NCI-H2081 (cell line): ENCODE data around the gene CCSAP.
A peak's percentile ranks its signal among the peaks of the same experiment; 100 is the strongest.
"Not testable (repeated sequence)": the region's sequence is repeated elsewhere in the genome, so short reads cannot be mapped to it uniquely, and the experiment has no call there.

Experiments
- DNase-seq, 2 experiments: peaks; one replicate each; lab custom pipeline; 2025; lab: John Stamatoyannopoulos, UW

The CCSAP gene, protein sequence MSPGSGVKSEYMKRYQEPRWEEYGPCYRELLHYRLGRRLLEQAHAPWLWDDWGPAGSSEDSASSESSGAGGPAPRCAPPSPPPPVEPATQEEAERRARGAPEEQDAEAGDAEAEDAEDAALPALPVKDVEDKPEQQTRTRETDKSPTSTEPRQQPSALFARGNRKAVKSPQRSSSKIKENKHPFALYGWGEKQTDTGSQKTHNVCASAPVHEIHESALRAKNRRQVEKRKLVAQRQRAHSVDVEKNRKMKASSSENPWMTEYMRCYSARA

DNA sequence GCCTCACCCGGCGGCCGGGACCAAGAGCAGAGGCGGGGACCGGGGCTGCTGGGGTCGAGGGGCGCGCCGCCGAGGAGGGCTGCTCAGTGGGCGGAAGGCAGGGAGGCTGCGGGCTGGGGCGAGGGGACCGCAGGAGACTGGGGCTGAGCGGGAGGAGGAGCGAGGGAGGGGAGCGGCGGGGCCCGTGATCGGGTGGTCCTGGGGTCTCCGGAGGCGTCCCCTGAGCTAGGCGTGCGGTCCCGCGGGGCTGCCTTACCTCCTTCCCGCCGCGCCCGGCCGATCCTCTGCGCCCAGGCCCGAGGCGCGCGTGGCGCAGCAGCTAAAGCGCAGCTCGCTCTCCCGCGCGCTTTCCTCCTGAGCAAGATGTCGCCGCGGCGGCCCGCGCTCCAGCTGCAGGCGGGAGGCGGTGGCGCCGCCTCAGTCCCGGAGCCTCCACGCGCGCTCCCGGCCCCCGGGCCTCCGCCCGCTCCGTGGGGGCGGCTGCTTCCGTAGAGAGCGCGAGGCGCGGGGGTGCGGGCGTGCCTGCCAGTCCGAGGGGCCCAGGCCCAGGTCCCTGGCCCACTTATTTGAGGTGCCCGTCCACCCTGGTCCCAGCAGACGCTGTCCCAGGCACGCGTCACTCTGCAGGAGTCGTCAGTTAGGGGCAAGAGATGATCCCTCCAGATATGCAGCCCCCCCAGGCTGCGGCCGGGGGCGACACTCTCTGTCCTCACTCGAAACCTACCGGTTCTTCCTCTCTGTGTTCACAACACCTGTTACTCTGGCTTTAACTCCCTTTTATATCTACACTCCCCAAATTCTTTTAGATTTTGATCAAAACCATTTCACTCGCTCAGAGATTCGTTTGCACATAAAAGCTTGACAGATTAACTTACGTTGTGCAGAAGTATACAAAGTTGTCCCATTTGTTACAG is at the start of gene CCSAP:
CCSAP (minus strand) TSS at position 392 of the 914 bp plus-strand sequence. CDS start 582 bp downstream, outside the sequence.
- DNase-seq: peak; percentile 33 to 66

DNA sequence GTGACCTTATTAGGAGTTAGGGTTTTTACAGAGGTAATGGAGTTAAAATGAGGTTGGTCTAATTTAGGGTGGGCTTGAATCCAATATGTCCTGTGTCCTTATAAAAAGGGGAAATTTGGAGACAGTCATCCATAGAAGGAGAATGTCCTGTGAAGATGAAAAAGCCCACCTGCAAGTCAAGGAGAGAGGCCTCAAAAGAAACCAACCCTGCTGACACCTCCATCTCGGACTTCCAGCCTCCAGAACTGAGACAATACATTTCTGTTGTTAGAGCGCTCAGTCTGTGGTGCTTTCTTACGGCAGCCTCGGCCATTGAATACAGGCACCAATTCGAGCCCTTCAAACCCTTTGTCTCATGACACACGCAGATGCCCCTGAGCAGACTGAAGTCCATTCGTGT is 47.3 kb upstream of the CCSAP start:
- DNase-seq: no peak

DNA sequence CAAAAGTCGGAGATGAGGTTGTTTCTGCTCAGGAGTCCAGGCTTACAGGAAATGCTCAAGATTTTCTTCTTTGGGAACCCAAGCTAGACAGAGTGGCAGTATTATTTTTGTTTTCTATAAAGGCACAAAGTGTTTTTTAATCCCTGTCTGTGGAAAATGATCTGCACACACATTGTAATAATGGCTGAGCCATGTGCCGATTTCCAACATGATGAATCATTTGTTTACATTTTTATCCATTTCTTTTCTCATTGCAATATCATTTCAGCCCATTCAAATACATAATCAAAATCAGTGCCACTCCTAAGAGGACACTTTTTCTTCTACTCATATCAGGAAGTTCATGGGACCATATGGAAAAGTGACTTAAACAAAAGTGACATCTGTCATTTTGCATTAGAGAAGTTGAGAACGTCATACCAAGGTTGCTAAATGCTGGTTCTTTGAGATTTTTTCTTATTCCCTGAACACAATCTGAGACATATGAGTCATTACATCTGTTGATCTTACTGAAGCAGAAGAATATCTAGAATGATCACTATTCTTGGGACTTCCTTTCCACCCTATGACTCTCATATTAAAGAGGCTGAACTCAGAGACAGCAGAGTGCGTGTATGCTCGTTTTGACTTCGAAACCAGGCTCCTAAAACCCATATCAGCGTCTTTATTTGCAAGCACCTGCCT is 46.2 kb upstream of the CCSAP start:
- DNase-seq: no peak

DNA sequence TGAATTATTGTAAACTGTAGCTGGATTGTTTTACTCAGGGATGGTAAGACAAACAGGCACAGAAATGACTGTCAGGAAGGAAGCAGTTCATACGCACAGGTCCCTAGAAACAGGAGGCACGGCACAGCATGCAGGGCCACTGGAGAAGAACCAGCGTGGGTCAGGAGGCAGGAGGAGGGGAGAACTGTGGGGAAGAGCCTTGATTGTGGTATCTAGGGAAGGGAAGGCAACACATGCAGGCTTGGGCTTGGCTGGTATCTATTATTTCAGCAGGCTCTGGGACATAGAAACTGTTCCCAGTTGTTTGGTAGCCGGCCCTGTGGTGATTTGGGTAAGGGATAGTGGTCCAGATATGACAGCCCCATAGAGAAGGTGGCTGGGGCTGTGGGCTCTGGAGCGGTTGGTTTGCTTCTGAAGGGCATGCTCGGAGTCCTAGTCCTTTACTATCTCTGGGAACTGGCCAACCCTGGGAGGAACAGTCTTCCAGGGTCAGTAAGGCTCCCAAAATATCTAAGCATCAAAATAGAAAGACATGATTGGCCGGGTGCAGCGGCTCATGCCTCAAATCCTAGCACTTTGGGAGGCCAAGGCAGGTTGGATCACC is 43.1 kb upstream of the CCSAP start:
- no peak for DNase-seq

DNA sequence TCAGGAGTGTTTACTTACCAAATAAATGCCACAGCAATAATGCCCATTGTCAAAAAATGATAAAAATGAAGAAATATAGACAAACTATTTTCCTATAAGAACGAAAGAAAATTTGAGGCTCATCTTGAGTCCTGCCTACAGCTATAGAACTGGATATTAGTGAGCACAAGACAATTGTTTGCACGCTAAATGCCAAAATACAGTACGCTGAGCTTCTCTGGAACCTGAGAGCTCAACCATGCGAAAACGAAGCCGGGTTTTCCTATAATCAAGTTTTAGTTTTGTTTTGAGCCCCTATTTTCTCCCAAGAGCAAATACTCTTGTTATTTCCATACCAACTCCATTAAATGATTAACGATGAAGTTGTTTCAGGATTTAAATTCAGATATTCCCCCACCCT is 42.0 kb upstream of the CCSAP start:
- DNase-seq: no peak

DNA sequence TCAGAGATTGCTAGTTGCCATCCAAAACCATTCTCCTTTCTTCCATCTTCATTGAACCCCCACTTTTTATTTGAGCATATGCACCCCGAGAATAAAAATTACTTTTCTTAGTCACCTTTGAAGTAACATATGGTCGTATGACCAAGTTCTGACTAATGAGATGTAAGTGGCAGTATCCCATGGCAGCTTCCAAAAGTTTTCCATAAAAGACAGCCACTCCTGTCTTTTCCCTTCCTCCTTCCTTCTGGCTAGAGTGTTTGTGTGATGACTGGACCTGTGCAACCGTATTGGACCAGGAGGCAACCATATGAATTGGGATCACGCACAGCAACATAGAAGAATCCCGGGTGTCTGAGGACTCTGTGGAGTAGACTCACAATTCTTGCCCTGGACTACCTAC is 41.1 kb upstream of the CCSAP start:
- no peak for DNase-seq

DNA sequence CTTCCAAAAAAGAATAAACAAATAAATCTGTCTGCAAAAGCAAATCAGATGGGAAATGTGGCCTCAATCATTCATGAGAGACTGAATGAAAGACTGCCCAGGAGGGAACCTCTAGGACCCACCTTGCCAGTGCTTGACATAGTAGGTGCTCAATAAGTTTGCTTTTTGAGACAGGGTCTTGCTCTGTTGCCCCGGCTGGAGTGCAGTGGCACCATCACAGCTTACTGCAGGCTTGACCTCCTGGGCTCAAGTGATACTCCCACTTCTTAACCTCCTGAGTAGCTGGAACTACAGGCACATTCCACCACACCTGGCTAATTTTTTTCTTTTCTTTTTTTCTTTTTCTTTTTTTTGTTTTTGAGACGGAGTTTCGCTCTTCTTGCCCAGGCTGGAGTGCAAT is 40.3 kb upstream of the CCSAP start:
- DNase-seq: no peak

DNA sequence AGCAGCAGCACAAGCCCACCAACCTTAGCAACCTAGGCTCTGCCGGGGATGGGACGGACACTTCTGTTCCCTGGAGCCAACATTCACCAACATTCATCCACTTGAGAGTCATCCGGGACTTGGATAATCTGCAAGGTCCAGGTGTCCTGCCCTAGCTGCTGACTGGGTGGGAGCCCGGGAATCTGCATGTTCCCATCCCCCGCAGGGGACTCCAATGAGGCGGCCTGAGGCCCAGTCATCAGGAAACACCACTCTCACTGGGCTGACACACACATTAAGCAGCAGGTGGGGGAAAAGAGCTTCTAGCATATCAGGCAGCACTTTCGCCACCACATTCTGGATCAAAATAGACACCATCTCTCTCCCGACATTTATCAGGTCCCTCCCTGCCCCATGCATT is 38.4 kb upstream of the CCSAP start:
- peak; percentile 93 to 96 for DNase-seq

DNA sequence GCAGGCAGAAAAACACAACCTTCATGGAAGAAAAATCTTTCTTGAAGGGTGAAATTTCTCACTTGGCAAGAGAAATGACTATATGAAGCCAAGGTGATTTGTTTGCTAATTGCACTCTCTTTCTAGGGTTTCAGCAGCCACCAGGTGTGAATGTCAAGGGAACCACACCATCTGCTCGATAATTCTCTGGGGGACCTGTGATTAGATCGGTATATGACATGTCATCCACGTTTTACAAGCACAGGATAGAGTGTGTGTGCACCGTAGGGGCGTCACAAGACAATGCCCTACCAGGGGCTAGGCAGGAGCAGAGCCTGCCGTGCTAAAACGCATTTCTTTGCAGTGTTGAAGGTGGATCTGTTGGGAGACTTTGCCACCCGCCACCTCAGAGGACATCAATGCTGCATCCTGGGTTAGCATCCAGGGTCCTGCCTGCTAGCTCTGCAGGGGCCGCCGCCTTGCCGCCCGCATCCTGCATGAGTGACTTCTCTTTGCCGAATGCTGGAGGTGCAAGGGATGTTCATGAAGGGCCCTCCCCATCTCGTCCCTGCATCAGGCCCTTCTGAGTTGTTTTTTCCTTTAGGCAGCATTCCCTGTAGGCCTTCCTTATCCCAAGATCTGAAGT is 37.8 kb upstream of the CCSAP start:
- DNase-seq: peak; percentile 93 to 98

DNA sequence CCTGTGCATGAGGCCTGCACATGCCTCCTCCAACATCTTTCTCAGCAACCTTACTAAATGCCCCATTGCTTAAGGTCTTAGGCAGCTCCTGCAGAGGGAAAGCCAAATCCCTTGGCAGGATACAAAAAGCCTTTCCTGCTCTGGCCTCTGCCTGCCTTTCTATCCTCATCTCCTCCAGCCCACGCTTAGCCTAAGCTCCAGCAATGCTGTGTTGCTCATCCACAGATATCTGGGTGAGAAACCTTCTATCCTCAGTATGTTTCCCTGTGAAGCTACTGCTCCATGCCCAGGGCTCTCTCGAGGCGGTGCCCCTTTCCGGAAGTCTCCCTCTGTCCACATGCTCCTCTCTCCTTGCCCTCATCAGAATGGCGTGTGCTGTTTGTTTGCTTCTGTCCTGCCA is 37.0 kb upstream of the CCSAP start:
- no peak for DNase-seq

DNA sequence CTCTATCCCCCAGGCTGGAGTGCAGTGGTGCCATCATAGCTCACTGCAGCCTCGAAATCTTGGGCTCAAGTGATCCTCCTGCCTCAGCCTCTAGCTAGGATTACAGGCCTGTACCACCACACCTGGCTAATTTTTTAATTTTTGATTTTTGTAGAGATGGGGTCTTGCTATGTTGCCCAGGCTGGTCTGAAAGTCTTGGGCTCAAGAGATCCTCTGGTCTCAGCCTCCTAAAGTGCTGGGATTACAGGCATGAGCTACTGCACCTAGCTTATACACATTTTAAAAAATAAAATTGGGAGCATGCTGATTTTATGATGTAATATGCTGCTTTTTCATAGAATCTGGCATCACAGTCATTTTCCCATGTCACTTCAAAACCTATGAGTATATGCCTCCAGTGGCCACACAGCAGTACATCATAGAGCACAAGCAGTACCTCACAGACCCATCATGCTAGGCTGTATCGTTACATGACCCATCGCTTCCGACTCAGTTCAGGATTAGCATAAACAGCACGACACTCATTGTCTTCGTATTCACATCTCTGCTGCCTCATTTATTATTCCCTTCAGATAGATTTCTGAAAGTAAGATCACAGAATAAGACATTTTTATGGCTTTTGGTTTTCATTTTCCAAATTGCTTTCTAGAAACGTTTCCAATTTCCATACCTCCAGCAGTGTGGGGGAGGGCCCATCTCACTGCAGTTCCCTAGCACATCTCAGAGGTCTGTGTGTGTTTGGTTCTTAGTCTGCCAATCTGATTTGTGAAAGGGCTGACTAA is 35.9 kb upstream of the CCSAP start:
- DNase-seq: peak; percentile 11 to 37

DNA sequence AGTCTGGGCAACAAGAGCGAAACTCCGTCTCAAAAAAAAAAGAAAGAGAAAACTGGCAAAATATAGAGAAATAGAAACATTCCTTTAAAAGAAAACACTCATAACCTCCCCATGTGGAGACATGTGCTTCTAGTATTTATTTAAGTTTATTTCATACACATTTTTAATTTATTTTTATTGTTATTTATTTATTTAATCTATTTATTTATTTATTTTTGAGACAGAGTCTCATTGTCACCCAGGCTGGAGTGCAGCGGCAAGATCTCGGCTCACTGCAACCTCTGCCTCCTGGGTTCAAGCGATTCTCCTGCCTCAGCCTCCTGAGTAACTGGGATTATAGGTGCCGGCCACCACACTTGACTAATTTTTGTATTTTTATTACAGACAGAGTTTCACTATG is 35.2 kb upstream of the CCSAP start:
- not testable (repeated sequence) for DNase-seq

DNA sequence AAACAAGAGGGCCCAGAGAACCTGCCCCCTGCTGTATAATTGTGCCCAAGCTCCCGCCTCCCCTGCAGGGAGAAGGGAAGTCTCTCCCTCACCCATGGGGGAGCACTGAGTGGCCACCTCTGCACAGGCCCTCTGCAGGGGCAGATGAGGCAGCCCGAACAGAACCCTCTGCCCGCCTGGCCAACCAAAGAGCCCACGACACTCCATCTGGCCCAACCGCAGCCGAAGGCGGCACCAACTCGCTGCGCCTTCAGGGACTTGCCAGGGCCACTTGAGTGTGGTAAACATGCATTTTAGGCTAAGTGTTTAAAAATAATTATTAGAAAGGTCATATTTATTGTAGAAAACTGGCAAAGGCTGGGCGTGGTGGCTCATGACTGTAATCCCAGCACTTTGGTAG is 34.6 kb upstream of the CCSAP start:
- DNase-seq: no peak

DNA sequence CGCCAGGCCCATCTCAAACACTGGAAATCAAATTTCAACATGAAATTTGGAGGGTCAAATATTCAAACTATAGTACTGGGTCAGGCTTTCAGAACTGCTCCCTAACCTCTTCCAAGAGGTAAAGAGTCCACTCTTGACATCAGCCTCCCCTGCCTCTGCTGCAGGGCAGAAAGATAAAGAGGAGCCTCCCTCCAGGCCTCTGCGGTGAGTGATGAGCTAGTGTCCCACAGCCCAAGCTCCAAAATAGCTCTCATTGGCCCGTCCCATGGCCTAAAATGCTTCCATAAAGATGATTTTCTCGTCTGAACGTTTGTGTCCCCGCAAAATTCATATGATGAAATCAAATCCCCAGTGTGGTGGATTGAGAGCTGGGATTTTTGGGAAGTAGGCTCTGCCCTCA is 33.7 kb upstream of the CCSAP start:
- DNase-seq: no peak

DNA sequence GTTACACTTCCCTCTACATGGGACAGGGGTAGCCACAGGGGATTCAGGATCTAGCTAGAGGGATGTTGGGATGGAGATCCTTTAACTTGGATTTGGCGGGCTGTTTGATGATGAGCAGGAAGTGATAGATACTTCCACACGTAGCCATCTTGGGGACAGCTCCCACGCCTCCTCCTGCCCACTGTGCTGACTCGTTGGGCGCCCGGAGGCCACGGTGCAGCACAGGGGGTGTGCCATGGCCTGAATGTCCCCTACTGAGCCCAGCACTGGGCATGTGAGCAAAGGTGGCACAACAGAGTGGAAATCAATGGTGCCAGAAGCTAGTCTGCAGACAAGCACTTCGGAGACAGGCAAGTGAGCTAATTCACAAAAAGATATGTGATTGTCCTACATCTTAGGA is 31.6 kb upstream of the CCSAP start:
- DNase-seq: no peak

DNA sequence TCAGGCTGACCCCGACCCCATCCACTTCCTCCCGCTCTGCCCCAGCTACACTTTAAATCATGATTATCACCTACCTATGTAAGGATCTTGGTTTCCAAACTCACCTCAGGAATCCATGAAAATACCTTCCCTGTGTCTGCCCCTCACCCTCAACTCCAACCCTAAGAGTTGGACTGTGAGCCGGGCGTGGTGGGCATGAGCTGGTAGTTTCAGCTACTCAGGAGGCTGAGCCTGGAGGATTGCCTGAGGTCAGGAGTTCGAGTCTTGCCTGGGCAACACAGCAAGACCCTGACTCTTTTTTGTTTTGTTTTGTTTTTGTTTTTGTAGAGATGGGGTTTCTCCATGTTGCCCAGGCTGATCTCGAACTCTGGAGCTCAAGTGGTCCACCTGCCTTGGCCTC is 30.5 kb upstream of the CCSAP start:
- no peak for DNase-seq

DNA sequence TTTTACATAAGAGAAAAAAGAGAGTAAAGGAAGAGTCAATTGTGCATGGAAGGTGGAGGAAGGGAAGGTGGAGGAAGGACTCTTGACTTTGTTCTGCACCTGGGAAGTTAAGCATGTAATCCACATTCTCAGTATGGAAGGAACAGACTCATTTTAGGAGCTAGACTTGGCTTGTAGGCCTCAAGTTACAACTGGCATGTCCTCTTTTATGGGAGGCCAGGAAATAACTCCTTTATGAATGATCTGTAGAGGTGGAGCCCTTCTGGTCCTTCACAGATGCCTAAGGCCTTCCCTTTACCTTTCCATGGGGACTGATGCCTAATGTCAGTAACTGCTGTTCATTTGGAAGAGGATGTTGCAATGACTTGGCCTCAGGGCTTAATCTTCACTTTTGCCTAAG is 29.4 kb upstream of the CCSAP start:
- no peak for DNase-seq

DNA sequence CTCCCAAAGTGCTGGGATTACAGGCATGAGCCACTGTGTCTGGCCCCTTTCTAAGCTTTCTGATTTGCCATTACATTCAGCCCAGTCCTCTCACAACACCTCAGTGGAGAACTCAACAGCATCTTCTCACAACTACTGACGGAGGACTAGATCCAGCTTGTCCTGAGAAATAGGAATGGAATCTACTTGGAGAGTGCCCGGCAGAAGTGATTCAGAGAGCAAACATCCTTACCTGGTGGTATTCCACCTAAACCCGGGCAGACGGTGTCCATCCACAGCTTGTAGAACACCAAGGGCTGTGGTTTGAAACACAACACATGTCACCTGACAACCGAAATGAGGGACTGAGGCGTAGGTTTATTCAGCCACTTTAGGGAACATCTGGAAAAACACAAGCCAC is 28.8 kb upstream of the CCSAP start:
- DNase-seq: no peak

DNA sequence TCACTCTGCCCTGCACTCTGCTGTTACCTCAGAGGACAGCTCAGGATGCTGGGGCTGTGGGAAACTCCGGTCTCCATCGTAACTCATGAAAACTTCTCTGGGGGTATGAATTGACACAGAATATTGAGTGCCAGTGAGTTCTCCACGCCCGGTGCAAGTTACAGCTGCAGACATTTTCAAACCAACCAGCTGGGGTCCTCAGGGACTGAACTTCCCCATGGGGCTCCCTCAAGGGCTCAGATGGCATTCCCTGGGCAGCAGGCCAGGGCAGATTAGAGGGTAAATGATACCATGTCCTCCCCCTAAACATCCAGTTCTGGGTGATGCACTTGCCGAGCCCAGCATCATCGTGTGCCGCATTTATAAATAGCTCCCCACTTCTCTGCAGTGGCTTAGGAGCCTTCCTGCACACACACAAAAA is 27.8 kb upstream of the CCSAP start:
- DNase-seq: peak; percentile 95 to 96

DNA sequence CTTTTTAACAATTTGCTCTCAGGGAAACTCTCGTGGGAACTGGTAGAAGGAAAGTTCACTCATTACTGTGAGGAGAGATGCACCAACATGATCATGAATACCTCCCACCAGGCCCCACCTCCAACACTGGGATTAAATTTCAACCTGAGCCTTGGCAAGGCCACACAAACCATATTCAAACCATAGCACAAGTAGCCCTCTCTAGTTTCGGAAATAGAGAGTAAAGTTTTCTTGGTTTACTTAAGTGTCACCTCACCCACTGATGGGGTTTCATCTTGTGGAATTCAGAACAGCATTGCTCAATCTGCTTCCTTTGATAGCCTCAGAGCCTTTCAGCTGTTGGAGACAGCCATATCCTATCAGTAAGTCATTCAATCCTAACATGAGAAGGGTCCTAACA is 25.5 kb upstream of the CCSAP start:
- no peak for DNase-seq

DNA sequence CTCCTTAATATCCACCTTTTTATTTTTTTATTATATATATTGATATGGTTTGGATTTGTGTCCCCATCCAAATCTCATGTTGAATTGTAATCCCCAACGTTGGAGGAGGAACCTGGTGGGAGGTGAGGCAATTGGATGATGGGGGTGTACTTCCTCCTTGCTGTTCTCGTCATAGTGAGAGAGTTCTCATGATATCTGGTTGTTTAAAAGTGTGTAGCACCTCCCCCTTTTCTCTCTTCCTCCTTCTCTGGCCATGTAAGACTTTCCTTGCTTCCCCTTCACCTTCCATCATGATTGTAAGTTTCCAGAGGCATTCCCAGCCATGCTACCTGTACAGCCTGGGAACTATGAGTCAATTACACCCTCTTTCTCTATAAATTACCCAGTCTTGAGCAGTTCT is 22.7 kb upstream of the CCSAP start:
- DNase-seq: no peak
